ENCODE measurements around the gene GTPBP2.

GTPBP2 gene

DNA sequence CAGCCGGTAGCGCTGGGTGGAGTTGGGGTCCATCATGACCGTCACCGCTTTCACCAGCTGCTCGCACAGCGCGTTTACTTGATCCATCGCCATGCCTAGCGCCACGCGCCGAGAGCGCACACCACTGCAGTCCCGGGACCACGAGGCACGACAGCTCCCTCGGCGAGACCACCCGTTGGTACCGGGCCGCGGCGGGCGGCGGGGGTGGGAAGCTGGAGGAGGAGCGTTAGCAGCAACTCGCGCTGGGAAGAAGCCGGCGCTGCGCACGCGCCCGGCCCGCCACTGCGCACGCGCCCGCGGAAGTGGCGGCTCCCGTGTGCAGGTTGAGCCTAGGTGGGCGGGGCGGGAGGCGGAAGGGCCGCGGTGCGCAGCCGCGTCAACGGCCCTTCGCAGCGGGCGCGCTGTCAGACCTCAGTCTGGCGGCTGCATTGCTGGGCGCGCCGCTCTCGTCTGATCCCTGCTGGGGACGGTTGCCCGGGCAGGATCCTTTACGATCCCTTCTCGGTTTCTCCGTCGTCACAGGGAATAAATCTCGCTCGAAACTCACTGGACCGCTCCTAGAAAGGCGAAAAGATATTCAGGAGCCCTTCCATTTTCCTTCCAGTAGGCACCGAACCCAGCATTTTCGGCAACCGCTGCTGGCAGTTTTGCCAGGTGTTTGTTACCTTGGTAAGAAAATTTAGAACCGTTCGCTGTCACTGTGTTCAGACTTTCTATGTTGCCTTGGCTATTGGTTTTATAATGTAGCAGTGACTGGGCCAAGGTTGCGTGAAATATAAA is 53.1 kb downstream of the GTPBP2 start, which contains the start of the genes POLH and XPO5:
TSS of gene POLH (plus strand) at position 414 of the 780 bp plus-strand sequence. CDS start 6,135 bp downstream, outside the sequence.
TSS of gene XPO5 (minus strand) at position 267 of the 780 bp plus-strand sequence. CDS start at position 93, 174 bp downstream.
- peak; percentile 64 for DNase-seq (ENCODE audit: low read depth)

DNA sequence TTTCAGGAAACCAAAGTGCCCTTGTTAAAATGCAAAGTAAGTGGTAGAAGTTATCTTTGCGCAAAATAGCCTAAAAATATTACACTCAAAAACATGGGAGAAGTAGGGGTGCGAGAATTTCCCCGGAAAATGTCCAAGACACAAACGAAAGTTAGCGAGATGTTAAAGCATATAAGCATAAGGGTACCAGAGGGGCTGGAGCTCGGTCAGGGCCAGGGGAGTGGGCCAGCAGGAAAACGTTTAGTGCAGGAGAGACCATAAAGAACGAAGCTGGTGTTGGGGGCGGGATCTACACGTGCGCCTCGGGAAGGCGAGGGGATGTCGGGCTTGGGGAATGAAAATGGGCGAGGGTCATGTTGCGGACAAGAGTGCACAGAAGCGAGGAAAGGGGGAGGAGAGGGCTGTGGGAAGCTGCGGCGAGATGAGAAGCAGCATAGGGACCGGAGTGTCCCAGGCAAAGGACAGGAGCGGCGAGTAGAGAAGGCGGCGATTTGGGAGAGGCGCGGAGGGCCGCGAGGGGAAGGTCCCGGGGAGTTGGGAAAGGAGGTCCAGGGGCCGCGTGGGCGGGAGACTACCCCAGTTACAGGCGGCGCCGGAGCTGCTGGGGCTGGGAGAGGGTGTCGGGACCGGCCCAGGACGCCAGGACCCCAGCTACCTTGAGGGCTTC is 53.8 kb downstream of the GTPBP2 start:
- no peak for DNase-seq (ENCODE audit: low read depth)

GRCh38 chr6:43572015-43572414 is 57.0 kb downstream of the GTPBP2 start:
- DNase-seq (ENCODE audit: low read depth): no peak

DNA sequence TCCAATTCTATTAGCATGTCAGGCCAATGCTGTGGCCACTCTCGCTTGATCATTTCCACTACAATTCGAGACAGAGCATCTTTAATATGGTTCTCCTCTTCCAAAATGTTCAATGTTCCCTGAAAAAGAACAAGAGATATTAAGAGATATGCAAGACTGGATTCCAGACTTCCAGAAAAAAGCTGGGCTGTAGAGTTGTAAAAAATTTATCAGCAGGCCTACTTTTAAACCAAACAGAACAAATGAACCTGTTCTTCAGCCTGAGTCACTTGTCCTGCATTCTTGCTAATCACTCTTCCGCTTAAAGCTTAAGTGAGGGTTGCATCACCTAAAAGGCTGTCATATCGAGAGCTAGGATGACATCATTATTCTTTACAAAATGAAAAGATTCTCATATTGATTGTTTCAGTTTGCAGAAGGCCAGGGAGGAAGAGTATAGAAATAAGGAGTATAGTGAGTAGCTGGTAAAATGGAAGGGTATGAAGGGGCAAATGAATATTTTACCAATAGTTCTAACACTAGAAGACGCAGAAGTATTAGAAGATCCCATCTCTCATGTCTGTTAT is 58.1 kb downstream of the GTPBP2 start:
- no peak for DNase-seq (ENCODE audit: low read depth)
